ENCODE measurements around the gene NAA40.

Gene NAA40

DNA sequence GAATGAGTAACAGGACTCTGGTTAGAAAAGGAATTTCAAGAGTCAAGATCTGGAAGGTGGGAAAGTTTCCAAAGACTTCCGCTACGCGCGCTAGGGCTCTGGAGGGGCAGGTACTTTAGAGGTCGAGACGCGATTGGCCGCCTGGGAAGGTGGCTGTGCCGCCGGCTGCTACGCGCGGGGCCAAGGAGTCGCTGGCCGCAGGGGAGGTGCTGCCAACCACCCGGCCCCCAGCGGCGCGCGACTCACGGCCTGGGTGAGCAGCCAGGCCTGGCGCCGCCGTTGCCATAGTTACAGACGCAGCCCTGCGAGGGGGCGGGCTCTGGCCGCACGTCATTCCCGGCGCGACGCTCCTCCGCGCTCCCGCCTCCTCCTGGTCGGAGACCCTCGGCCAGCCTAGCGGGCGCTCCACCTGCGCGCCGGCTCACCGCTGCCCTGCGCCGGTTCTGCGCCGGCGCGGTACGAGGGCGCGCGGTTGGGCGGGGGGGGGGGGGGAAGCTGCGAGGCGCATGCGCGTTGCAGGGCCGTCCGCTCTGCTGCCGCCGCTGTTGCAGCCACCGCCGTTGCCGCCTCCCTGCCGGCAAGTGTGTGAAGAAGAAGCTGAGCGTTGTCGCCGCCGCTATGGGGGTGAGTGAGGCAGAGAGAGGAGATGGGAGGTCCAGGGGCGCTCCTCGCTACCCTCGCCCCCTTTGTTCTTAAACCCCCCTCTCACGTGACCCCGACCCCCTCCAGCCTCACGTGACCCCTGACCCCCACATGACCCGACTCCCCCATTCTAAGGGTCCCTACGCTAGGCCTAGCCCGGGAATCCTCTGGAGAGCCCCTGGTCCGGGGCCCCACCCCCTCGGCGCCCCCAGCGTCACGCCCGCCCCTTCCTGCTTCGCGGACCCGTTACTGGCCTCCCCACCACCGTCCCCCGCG is at the start of gene NAA40:
Gene NAA40 (plus strand): TSS at position 524 of the 918 bp plus-strand sequence. CDS start 95 bp downstream, at position 619.
- DNase-seq (ENCODE audit: low read depth), result peak; percentile 88

DNA sequence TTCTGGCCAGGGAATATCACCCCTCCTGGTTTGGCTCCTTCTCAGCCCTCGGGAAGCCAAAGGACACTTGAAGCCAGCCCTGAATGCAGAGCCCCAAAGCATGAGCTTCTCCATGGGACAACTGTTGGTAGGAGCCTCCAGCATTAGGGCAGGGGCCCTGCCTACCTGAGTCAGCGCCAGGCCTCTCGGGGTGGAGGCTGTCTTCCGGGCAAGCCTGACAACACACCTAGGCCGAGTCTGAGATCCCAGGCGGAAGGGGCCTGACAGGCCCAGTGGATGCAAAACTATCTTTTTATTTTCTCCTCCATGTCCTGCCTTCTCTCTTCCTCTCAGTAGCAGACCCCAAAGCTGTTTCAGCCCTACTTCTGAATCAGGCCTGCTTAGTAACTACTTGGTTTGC is 49.5 kb upstream of the NAA40 start:
- DNase-seq (ENCODE audit: low read depth), result no peak

DNA sequence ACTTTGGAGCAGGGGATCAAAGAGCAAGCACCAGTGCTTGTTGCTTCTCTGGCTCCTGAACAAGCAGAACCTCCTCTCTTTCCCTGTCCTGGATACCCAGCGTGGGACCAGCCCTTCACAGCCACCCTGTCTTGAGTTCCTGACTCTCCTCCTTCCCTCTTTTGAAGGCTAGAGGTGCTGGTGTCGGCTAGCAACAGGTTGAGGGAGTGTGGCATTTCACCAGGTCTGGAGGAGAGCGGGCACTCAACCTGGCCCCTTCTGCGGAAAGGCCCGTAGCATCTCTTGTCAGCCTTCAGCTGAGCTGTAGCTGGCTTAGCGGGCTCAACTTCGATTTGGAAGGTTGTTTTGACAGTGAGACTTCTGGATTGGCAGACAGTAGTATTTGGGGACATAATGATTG is 48.4 kb upstream of the NAA40 start:
- no peak for DNase-seq (ENCODE audit: low read depth)

DNA sequence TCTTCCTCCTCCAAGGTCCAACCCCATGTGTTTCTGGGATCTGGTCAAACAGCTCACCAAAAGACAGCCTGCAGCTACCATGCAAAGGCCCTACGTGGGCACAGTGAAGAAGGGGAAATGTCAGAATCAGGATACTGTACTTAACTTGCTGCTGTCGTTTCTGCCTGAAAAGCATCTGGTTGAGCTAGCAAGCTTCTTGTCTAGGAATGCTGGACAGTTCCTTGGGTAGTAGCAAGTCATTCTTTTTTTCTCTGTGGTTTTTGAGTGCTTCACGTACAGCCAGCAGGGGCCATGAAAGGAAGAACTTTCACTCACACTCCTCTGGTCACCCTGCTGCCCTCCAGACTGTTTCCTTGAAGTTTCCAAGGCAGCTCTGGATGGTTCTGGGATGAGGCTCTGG is 46.6 kb upstream of the NAA40 start:
- DNase-seq (ENCODE audit: low read depth), result no peak

DNA sequence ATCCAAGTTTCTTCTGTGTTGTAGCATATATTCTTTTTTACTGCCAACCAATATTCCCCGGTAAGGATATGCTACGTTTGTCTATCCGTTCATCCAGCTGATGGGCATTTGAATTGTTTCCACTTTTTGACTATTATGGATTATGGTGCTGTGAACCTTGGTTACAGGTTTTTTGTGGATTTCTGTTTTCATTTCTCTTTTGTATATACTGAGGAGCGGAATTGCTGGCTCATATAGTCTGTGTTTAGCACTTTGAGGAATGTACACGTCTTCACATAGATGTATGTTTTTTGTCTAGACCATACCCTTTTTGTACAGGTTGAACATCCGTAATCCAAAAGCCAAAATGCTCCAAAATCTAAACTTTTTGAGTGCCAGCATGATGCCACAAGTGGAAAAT is 45.4 kb upstream of the NAA40 start:
- DNase-seq (ENCODE audit: low read depth), result no peak

DNA sequence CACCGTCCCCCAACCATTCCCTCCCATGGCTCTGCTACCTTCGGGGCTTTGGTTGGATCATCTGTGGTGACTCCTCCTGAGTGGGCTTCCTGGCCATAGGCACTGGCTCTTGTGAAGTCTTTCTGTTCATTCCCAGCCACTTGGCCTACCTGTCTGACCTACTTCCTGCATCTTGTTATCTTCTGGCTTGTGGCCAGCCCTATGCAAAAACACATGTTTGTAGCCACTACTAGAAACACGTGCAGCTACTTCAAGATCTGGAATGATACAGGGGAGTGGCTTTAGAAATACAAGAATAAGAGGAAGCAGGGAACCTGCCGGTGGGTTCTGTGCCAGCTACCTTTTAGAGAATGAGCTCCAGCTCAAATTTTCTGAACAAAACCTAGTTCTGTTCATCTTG is 42.7 kb upstream of the NAA40 start:
- DNase-seq (ENCODE audit: low read depth), result no peak

DNA sequence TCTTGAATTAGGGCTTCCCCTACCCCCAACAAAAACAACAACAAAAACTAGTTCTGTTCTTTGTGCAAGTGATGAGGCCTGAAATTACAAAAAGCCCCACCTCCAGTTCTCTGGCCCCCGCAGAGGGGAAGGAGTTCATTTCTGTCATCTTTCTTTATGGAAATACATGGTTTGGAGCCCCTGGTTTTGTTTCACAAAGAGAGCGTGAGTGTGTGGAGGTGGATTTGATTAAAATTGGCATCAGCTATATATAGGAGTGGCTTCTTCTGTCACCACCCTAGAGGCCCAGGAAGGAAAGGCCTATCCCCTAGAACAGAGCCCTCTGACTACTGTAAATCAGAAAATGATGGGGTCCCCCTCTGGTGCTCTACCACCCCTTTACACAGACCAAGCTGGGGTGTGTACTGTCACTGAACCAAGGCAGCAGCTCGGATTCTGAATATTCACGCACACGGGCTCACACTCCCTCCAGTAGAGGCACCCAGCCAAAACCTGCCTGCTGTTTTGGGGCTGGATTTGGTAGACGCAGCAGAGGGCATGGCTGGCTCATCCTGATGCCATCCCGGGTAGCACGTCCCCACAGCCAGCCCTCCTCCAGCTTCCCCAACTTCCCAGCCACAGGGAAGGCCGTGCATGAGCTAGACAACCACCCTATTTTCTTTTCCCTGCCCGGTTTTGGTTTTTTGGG is 41.2 kb upstream of the NAA40 start:
- no peak for DNase-seq (ENCODE audit: low read depth)

DNA sequence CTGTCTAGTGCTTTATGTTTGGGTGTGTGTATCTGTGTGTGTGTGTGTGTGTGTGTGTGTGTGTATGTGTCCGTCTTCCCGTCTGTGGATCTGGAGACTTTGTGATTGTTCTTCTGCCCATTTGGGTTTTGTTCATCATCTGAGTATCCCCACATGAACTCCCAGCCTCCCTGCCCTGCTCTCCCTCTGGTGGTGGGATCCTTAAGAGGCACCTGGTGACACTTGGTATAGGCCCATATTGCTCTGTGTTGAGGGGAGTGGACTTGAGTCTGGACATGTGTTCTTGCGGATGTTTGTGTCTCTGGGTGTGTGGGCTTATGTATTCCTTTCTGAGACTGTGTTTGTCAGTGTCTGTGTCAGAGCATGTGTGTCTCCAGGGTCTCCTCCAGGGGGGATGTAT is 37.1 kb upstream of the NAA40 start:
- no peak for DNase-seq (ENCODE audit: low read depth)

DNA sequence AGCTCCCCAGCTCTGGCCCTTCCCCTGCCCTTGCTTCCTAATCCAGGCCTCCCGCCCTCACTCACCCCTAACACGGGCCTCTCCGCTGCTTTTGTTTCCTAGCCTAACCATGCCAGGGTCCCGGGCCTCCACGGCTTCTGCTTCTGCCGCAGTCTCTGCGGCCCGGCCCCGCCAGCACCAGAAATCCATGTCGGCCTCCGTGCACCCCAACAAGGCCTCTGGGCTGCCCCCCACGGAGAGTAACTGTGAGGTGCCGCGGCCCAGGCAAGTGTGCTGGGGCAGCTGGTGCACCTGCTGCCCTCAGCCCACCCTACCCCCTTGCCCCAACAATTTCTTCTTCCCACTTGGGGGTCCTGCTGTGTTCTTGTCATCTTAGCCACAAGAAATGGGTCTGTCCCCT is 34.9 kb upstream of the NAA40 start:
- no peak for DNase-seq (ENCODE audit: low read depth)

DNA sequence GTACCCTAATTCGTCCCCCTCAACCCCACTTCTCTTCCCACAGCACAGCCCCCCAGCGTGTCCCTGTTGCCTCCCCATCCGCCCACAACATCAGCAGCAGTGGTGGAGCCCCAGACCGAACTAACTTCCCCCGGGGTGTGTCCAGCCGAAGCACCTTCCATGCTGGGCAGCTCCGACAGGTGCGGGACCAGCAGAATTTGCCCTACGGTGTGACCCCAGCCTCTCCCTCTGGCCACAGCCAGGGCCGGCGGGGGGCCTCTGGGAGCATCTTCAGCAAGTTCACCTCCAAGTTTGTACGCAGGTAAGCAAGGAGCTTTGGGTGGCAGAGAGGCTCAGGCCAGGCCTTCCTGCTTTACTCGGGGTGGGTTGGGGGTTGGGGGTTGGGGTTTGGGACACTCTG is 34.1 kb upstream of the NAA40 start:
- no peak for DNase-seq (ENCODE audit: low read depth)

DNA sequence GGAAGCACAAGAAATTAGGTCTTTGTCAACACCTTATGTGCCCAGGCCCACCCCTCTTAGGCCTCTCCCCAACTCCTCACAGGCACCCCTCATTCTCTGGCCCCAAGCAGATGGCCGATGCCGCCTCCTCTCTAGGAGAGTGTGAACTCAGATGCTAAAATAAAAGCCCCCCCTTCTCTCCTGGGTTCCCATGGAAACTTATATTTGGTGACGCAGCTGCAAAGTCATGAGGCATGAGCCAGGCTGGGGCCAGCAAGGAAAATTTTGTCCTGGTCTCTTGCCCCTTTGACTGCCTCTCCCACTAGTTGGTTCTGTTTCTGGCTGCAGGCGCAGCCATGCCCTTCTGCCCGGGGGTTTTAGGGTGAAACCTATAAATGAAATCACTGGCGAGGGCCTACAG is 33.6 kb upstream of the NAA40 start:
- no peak for DNase-seq (ENCODE audit: low read depth)

DNA sequence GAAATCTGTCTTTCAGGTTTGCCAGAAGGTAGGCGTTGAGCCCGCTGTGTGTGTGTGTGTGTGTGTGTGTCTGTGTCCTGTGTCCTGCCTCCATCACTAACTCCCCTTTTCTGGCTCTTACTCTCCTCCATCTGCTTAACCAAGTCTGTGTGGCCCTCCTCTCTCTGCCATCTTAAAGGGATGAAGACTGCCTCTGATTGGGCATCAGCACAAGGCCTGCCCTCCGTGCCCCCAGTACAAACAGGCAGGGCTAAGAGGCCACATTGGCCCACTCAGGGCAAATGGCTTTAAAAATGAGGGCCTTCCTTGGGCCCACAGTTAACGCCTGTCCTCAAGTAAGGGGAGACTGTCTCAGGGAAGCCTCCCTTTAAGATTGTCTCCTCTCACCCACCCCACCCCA is 32.7 kb upstream of the NAA40 start:
- DNase-seq (ENCODE audit: low read depth), result no peak

DNA sequence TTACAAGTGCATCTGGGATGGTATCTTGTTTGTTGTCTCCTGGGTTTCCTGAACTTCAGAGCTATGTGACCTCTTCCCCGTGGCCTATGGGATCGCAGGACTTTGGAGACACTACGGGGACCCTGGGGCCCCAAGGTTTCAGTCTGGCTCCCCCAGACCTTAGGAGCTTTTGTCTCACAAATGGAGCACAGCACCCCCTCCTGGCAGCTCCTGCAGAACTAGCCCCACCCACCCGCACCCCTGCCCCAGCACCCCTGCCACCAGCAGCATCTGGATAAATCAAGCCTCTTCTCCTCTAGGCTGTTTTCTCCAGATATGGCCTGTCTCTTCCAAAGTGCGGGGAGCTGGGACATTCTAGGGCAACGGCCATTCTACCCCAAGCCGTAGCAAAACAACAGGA is 32.2 kb upstream of the NAA40 start:
- DNase-seq (ENCODE audit: low read depth), result no peak

DNA sequence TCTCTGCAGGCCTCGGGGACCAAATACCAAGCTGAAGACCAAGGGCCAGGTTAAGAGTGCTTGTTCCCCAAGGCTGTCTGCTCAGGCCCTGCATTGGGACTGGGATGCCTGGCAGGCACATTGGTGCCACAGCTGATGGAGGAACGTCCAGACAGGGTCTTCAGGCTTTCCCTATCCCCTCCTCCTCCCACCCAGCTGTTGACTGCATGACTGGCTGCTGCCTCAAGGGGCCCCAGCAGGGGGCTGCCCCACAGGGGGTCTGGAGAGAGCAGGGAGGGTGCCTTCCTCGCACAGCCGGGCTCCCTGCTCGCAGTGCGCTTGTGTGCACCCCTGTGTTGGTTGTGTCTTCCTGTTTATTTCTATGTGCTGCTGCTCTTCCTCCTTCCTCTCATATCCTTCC is 31.7 kb upstream of the NAA40 start:
- DNase-seq (ENCODE audit: low read depth), result no peak

DNA sequence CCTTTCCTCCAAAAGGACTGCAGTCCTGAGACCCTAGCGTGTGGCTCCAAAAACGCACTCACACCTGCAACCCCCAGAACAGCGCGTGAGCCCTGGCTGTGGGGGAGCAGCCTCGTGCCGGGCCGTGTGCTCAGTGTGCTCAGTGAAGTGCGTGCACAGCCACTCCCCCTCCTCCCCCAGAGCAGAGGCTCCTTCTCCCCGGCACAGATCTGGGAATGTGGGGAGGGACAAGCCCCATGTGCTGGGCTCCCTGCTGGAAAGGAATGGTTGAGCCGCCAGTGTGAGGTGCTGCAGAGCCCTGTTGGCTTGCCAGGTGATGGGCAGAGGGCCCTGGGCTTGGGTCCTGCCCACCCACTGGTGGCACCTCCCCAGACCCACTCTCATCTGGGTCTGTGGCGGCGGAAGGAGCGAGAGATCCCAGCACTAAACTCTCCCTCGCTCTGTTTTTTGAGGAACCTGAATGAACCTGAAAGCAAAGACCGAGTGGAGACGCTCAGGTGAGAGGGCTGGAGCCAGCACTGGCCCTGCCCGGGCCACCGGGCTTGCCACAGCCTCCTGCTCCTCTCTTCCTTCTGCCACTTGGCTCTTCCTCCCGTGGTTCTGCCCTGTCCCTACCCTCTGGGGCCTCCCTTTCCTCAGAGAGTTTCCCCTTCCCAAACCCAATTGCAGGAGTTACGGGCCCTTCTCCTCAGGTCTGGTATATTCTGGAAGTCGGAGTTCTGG is 30.8 kb upstream of the NAA40 start:
- DNase-seq (ENCODE audit: low read depth), result no peak

DNA sequence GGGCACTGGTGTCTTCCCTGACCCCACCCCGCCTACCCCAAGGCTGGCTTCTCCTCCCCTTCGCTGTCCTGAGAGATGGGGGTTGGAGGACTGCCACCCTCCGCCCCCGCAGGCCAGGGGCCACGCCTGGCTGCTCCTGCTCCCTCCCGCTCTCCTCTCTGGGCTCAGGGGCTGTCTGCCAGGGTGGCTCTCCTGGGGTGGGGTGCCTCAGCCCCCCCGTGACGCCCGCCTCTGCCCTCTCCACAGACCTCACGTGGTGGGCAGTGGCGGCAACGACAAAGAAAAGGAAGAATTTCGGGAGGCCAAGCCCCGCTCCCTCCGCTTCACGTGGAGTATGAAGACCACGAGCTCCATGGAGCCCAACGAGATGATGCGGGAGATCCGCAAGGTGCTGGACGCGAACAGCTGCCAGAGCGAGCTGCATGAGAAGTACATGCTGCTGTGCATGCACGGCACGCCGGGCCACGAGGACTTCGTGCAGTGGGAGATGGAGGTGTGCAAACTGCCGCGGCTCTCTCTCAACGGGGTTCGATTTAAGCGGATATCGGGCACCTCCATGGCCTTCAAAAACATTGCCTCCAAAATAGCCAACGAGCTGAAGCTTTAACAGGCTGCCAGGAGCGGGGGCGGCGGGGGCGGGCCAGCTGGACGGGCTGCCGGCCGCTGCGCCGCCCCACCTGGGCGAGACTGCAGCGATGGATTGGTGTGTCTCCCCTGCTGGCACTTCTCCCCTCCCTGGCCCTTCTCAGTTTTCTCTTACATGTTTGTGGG is 30.0 kb upstream of the NAA40 start:
- no peak for DNase-seq (ENCODE audit: low read depth)

DNA sequence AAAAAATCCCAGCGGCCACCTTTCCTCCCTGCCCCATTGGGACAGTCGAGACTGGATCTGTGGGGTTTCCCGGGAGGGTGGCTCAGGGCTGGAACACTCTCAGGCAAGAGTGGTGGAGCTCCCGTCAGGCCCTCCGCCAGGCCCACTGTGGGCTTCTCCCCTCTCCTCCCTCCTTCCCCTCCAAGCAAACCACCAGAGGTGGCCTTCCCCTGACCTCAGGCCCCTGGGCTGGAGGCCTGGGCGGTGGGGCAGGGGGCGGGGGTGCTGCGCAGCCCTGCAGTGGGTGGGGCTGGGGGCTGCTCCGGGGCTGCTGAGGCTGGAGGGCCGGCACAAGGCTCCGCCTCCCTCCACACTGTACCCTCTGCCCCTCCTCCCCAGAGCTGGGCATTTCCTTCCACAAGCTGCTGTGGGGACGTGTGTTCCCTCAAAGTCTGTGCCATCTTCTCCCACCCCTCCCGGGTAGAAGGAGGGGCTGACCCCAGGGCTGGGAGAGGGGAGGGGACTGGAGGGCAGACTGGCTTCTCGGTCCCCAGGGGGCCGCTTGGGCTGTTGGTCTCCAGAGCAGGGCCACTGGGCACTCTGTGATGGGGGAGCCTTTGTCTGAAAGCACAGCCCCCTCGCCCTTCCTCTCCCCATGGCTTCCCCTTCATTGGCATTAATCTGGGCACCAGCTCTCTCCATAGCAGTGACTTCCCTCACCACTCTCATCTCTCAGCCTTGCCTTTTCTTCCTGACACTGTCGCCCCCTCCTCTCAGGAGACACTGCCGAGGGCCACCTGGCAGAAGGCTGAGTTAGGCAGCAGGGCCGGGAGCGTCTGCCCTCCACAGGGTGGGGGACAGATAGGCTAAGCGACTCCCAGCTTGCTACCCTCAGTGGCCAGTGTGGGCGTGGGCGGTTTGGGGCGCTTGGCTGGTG is 29.0 kb upstream of the NAA40 start:
- DNase-seq (ENCODE audit: low read depth), result no peak

DNA sequence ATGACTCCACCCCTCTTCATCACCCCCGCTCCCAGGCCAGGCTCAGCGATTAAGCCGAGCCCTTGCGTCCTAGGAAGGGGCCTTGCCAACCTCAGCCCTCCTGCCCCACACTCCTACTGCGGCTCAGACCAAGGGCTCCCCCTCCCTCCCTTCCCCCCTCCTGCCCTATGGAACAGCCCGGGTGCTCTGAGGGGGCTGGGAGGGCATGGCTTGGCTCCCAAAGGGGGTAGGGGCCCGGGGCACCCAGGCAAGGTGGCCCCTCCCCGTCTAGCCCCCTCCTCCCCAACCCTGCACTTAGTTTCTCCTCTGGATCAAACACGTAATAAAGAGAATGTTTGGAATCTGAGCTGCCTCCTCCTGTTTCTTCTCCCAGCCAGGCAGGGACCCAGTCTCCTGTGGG is 28.1 kb upstream of the NAA40 start:
- no peak for DNase-seq (ENCODE audit: low read depth)

DNA sequence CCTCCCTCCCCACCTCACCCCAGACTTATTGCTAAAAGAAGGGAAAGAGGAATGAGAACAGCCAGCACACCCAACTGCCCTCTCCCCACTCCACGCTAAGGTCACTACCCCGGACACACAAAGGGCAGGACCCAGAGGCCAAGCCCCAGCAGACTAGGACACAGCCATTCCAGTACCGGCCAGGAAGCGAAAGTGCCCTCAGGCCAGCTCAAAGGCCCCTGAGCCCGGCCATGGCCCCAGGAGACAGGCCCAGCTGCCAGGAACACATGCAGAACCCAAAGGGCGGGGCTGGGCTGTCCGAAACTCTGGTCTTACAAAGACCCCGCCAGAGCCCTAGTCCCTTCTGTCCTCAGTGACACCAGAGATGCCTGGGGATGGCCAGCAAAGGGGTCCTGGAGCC is 27.4 kb upstream of the NAA40 start:
- DNase-seq (ENCODE audit: low read depth), result no peak

DNA sequence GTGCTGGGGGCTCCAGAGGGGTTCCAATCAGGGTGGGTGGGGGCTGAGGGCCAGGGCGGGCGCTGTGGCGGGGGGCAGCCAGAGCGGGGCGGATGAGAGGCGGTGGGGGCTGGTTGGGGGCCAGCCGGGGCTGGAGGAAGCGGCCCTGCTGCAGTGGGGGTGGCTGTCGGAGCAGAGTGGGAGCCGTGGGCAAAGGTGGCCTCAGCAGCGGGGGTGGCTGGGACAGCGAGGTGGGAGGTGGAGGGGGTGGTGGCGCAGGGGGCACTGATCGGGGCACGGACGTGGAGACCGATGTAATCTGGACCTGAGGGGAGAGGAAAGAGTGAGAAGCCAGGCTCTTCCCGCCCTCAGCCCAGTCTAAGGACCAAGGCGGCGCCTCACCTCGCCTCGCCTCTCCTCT is 26.9 kb upstream of the NAA40 start:
- no peak for DNase-seq (ENCODE audit: low read depth)

DNA sequence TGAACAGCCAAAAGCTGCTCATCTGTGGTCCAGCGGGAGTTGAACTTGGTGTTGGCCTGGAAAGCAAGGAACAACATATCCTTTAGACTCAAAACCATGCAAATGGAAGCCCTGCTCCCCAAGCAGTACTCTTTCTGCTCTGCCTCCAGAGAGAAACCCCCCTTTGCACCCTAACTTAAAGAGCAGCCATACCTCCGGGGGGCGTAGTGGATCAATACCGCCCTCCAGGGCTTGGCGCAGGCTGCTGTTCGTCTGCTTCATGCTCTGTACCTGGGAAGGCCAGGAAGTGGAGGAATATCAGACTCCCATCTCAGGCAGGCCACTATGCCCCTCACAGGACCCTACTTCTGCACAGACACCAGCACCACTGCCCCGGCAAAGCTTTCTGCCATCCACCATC is 26.1 kb upstream of the NAA40 start:
- no peak for DNase-seq (ENCODE audit: low read depth)
